HepG2 (cell line): ENCODE results near the gene PTPN18. TPM values are rescaled to one million over a fixed set of nuclear protein-coding genes. Genes with fewer than 3 reads are reported as not detected.
A peak's percentile ranks its signal among the peaks of the same experiment; 100 is the strongest.

Source experiments
- AKAP8 ChIP-seq: sonication (generic); formaldehyde crosslinking; IDR thresholded peaks from 2 replicates; pipeline ENCODE4 v1.5.1; 2020; ENCODE audit warnings: mild to moderate bottlenecking, missing genetic modification reagents
- ARNT ChIP-seq: fragments of 450-650 bp; IDR thresholded peaks from 2 replicates; pipeline ENCODE4 v1.6.1; 2017
- ATAD3A ChIP-seq: sonication (generic); formaldehyde crosslinking; IDR thresholded peaks from 2 replicates; pipeline ENCODE4 v1.4.0; 2020; ENCODE audit warnings: missing genetic modification reagents
- BATF2 ChIP-seq: sonication (generic); formaldehyde crosslinking; IDR thresholded peaks from 2 replicates; pipeline ENCODE4 v1.8.0; 2022; ENCODE audit warnings: mild to moderate bottlenecking, missing genetic modification reagents, moderate library complexity
- BHLHE40 ChIP-seq: IDR thresholded peaks from 2 replicates; pipeline ENCODE4 v1.6.1; 2011; ENCODE audit warnings: low read length, improper control_type of control experiment
- BRD4 ChIP-seq: sonication (generic); formaldehyde crosslinking; IDR thresholded peaks from 2 replicates; pipeline ENCODE4 v1.4.0; 2020; ENCODE audit warnings: missing genetic modification reagents
- CC2D1A ChIP-seq: sonication (generic); formaldehyde crosslinking; IDR thresholded peaks from 2 replicates; pipeline ENCODE4 v1.8.1; 2023; ENCODE audit warnings: mild to moderate bottlenecking, missing genetic modification reagents
- FLYWCH1 ChIP-seq: sonication (generic); formaldehyde crosslinking; IDR thresholded peaks from 2 replicates; pipeline ENCODE4 v1.8.1; 2023; ENCODE audit warnings: mild to moderate bottlenecking, missing genetic modification reagents
- FOXK2 ChIP-seq: fragments of 450-650 bp; IDR thresholded peaks from 2 replicates; pipeline ENCODE4 v1.6.1; 2016
- KDM2A ChIP-seq: sonication (generic); formaldehyde crosslinking; IDR thresholded peaks from 2 replicates; pipeline ENCODE4 v1.4.0; 2020; ENCODE audit warnings: low read depth, missing genetic modification reagents, borderline replicate concordance
- MATR3 ChIP-seq: sonication (generic); formaldehyde crosslinking; IDR thresholded peaks from 2 replicates; pipeline ENCODE4 v1.4.0; 2020; ENCODE audit warnings: missing genetic modification reagents
- MED1 ChIP-seq: sonication (generic); formaldehyde crosslinking; IDR thresholded peaks from 2 replicates; pipeline ENCODE4 v1.4.0; 2020; ENCODE audit warnings: missing genetic modification reagents
- NFYC ChIP-seq: IDR thresholded peaks from 2 replicates; pipeline ENCODE4 v1.6.1; 2016; ENCODE audit warnings: missing genetic modification reagents, missing compliant biosample characterization
- PHB2 ChIP-seq: fragments of 450-650 bp; IDR thresholded peaks from 2 replicates; pipeline ENCODE4 v1.6.1; 2018; ENCODE audit not compliant: partially characterized antibody
- PHF21A ChIP-seq: sonication (generic); formaldehyde crosslinking; IDR thresholded peaks from 2 replicates; pipeline ENCODE4 v1.5.0; 2020; ENCODE audit warnings: mild to moderate bottlenecking, missing genetic modification reagents
- POLR2AphosphoS5 ChIP-seq: IDR thresholded peaks from 2 replicates; pipeline ENCODE4 v1.6.1; 2012; ENCODE audit warnings: low read depth, low read length
- ZBTB49 ChIP-seq: sonication (generic); formaldehyde crosslinking; IDR thresholded peaks from 2 replicates; pipeline ENCODE4 v1.4.0; 2020; ENCODE audit warnings: missing genetic modification reagents, borderline replicate concordance
- ZFP36L2 ChIP-seq: sonication (generic); formaldehyde crosslinking; IDR thresholded peaks from 2 replicates; pipeline ENCODE4 v1.4.0; 2020; ENCODE audit warnings: missing genetic modification reagents
- ZNF256 ChIP-seq: sonication (generic); formaldehyde crosslinking; conservative IDR thresholded peaks from 2 replicates; pipeline ENCODE4 v1.4.0; 2020; ENCODE audit warnings: missing genetic modification reagents
- ZNF282 ChIP-seq: fragments of 450-650 bp; IDR thresholded peaks from 2 replicates; pipeline ENCODE4 v1.6.1; 2018; ENCODE audit not compliant: partially characterized antibody
- ZNF30 ChIP-seq: sonication (generic); formaldehyde crosslinking; IDR thresholded peaks from 2 replicates; pipeline ENCODE4 v1.5.0; 2020; ENCODE audit warnings: mild to moderate bottlenecking, missing genetic modification reagents
- ZNF589 ChIP-seq: sonication (generic); formaldehyde crosslinking; conservative IDR thresholded peaks from 2 replicates; pipeline ENCODE4 v1.8.0; 2022; ENCODE audit warnings: mild to moderate bottlenecking, moderate library complexity, missing genetic modification reagents
- ZNF761 ChIP-seq: sonication (generic); formaldehyde crosslinking; conservative IDR thresholded peaks from 2 replicates; pipeline ENCODE4 v1.4.0; 2020; ENCODE audit warnings: mild to moderate bottlenecking, missing genetic modification reagents
- ZNF792 ChIP-seq: IDR thresholded peaks from 2 replicates; pipeline ENCODE4 v1.6.1; 2016
- ZNF83 ChIP-seq: sonication (generic); formaldehyde crosslinking; IDR thresholded peaks from 2 replicates; pipeline ENCODE4 v1.4.0; 2020; ENCODE audit warnings: missing genetic modification reagents, mild to moderate bottlenecking, borderline replicate concordance
- polyA plus RNA-seq, 8 experiments: library from polyadenylated mRNA; depleted of rRNA in 3 of 8; stranded (reverse) in 7 of 8; unstranded in 1 of 8; fragments of >200 nt; fragmentation: Illumina TruSeq in 4 of 8; extraction: Trizol in 4 of 8; gene quantifications; 2 replicates each; pipeline versions ENCODE4 v1.2.1 to v1.2.3, GENCODE V29; 2011 to 2016; ENCODE audit warnings: low read depth in 4 of 8, missing spikeins in 1 of 8, mixed read lengths in 1 of 8; ENCODE audit not compliant: insufficient read depth in 1 of 8
- total RNA-seq, 5 experiments: library from RNA; depleted of rRNA; stranded (reverse); fragments of >200 nt; fragmentation: Illumina TruSeq; extraction: Trizol; gene quantifications; 2 replicates each; pipeline ENCODE4 v1.2.3, GENCODE V29; 2016; ENCODE audit warnings: low read depth in 1 of 5
- TF ChIP-seq, protein P1 (sequence below): sonication (generic); formaldehyde crosslinking; IDR thresholded peaks from 2 replicates; pipeline ENCODE4 v1.4.0; 2020; ENCODE audit warnings: missing genetic modification reagents
- TF ChIP-seq, protein P2 (sequence below): sonication (generic); formaldehyde crosslinking; IDR thresholded peaks from 2 replicates; pipeline ENCODE4 v1.4.0; 2020; ENCODE audit warnings: mild to moderate bottlenecking, missing genetic modification reagents, borderline replicate concordance

The PTPN18 gene
- total and polyA plus RNA-seq, 2 of the 13 experiments (the other 11 are each of a cell fraction or from before 2014, with no cell fraction given) = 14.8 to 39.6 TPM

GRCh38 chr2:130355578-130356431 lies at the start of gene PTPN18 (continued):
- TF ChIP-seq, protein P1, sequence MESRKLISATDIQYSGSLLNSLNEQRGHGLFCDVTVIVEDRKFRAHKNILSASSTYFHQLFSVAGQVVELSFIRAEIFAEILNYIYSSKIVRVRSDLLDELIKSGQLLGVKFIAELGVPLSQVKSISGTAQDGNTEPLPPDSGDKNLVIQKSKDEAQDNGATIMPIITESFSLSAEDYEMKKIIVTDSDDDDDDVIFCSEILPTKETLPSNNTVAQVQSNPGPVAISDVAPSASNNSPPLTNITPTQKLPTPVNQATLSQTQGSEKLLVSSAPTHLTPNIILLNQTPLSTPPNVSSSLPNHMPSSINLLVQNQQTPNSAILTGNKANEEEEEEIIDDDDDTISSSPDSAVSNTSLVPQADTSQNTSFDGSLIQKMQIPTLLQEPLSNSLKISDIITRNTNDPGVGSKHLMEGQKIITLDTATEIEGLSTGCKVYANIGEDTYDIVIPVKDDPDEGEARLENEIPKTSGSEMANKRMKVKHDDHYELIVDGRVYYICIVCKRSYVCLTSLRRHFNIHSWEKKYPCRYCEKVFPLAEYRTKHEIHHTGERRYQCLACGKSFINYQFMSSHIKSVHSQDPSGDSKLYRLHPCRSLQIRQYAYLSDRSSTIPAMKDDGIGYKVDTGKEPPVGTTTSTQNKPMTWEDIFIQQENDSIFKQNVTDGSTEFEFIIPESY (CRISPR knock-in tag) = no peak
- TF ChIP-seq MED1 (CRISPR knock-in tag) (peak; percentile 53), ZNF256 (CRISPR knock-in tag) (no peak), ZNF30 (CRISPR knock-in tag) (no peak), ATAD3A (CRISPR knock-in tag) (no peak), FOXK2 (no peak), ZNF589 (CRISPR knock-in tag) (no peak; the same call in 1 of the 2 replicates), POLR2AphosphoS5 (peak; percentile 75), MATR3 (CRISPR knock-in tag) (no peak), ZNF83 (no peak), PHF21A (peak; percentile 72), ZFP36L2 (CRISPR knock-in tag) (0 out of 2 replicates have a peak, but pooled peaks have one; percentile 25), BRD4 (CRISPR knock-in tag) (peak; percentile 44; the same call in 1 of the 2 replicates), CC2D1A (CRISPR knock-in tag) (no peak), NFYC (CRISPR knock-in tag) (peak; percentile 69), FLYWCH1 (CRISPR knock-in tag) (no peak), BHLHE40 (no peak), ARNT (no peak), ZBTB49 (CRISPR knock-in tag) (no peak), ZNF761 (CRISPR knock-in tag) (no peak; the same call in 1 of the 2 replicates), ZNF792 (CRISPR knock-in tag) (no peak), AKAP8 (CRISPR knock-in tag) (peak; percentile 81), PHB2 (no peak), BATF2 (CRISPR knock-in tag) (no peak; the same call in 1 of the 2 replicates), KDM2A (CRISPR knock-in tag) (peak; percentile 26), ZNF282 (no peak)
- TF ChIP-seq, protein P2, sequence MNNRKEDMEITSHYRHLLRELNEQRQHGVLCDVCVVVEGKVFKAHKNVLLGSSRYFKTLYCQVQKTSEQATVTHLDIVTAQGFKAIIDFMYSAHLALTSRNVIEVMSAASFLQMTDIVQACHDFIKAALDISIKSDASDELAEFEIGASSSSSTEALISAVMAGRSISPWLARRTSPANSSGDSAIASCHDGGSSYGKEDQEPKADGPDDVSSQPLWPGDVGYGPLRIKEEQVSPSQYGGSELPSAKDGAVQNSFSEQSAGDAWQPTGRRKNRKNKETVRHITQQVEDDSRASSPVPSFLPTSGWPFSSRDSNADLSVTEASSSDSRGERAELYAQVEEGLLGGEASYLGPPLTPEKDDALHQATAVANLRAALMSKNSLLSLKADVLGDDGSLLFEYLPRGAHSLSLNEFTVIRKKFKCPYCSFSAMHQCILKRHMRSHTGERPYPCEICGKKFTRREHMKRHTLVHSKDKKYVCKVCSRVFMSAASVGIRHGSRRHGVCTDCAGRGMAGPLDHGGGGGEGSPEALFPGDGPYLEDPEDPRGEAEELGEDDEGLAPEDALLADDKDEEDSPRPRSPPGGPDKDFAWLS (CRISPR knock-in tag) = no peak
